ENCODE data around the gene MTA1. TPM values are rescaled to one million over a fixed set of nuclear protein-coding genes. Genes with fewer than 3 reads are reported as not detected.

The MTA1 gene
- polyA plus RNA-seq, 2 of the 4 experiments (the other 2 are of a cell fraction), result 46.8 to 86.7 TPM

GRCh38 chr14:105420101-105420973 lies 710 bp downstream of the MTA1 start:
- no peak for DNase-seq (ENCODE audit: low read depth in 1 of 2, low spot score in 1 of 2)
- FAIRE-seq, result no peak
- peak overlapping the region; percentile 94 for H3K4me2 ChIP-seq
- CTCF ChIA-PET, result interaction anchor here (0.9 to 3.1 kb wide), 4 partner anchors 14 to 70 kb away, joined by 3 to 9 read pairs (median 4); no protein-coding TSS in a partner anchor
- H3K27ac ChIP-seq, result peak overlapping the region; percentile 99 to 100
- WGBS (ENCODE audit: missing lambda C conversion rate), result 4% methylated on average over 18 of the region's 67 CpGs
- H3K9me3 ChIP-seq, result no peaks in the 10 kb centered on the region
- peak overlapping the region; percentile 97 for H3K4me3 ChIP-seq
- peaks cover 22% of the 10 kb centered on the region; the same call in 2 of the 3 replicates for H3K4me1 ChIP-seq
- no peak for ATAC-seq
- POLR2A ChIA-PET, result no interaction called here
- TF ChIP-seq MAX (IDR thresholded peaks at IDR 0.05), result peak; percentile 41; the same call in 1 of the 2 replicates
- no peak for TF ChIP-seq CBX8 (IDR thresholded peaks at IDR 0.05)
- TF ChIP-seq JUNB (IDR thresholded peaks at IDR 0.05), result no peak
- no peak for TF ChIP-seq SREBF2 (IDR thresholded peaks at IDR 0.05)
- no peak for TF ChIP-seq ESRRA (IDR thresholded peaks at IDR 0.05; ENCODE audit: borderline replicate concordance, low read length)

- CTCF ChIA-PET, result interaction anchor here (0.9 to 3.1 kb wide), 6 partner anchors 12 to 69 kb away, joined by 3 to 9 read pairs (median 3); no protein-coding TSS in a partner anchor
- Histone ChIP-seq H3K4me3 (peak overlapping the region; percentile 97), H3K4me2 (peak overlapping the region; percentile 94), H3K27ac (peak overlapping the region; percentile 99 to 100), H3K4me1 (peaks cover 19% of the 10 kb centered on the region; the same call in 2 of the 3 replicates), H3K9me3 (no peaks in the 10 kb centered on the region)
- WGBS (ENCODE audit: missing lambda C conversion rate), result 63% methylated on average over 7 of the region's 23 CpGs
- POLR2A ChIA-PET, result no interaction called here
- TF ChIP-seq JUNB (IDR thresholded peaks at IDR 0.05) (no peak), TP53 (CRISPR knock-in tag; IDR thresholded peaks at IDR 0.05) (no peak)
- ATAC-seq (peak in 1 of 2 experiments; percentile 14; a peak in 3 of 6 replicates), FAIRE-seq (no peak), DNase-seq (ENCODE audit: low read depth in 1 of 2, low spot score in 1 of 2) (no peak)
Measured at GRCh38 chr14:105420974-105421674, 1.5 kb downstream of the MTA1 start.

- Histone ChIP-seq H3K4me1 (peaks cover 19% of the 10 kb centered on the region; the same call in 2 of the 3 replicates), H3K4me2 (peak overlapping the region; percentile 94), H3K9me3 (no peaks in the 10 kb centered on the region), H3K27ac (peak overlapping the region in 1 of 2 experiments; percentile 100; a peak in 2 of 6 replicates), H3K4me3 (no peak overlapping the region)
- WGBS (ENCODE audit: missing lambda C conversion rate), result 84% methylated on average over 26 of the region's 32 CpGs
- POLR2A ChIA-PET, result no interaction called here
- ATAC-seq (no peak; a peak in 1 of 6 replicates), DNase-seq (ENCODE audit: low read depth in 1 of 2, low spot score in 1 of 2) (no peak), FAIRE-seq (no peak)
- CTCF ChIA-PET, result interaction anchor here (0.9 to 3.1 kb wide), 7 partner anchors 11 to 68 kb away, joined by 3 to 9 read pairs (median 3); no protein-coding TSS in a partner anchor
- TF ChIP-seq PHF8 (IDR thresholded peaks at IDR 0.05; ENCODE audit: borderline replicate concordance, low read depth), result no peak
- TF ChIP-seq ZC3H11A (IDR thresholded peaks at IDR 0.05), result no peak
- no peak for TF ChIP-seq EP300 (IDR thresholded peaks at IDR 0.05)
- no peak for TF ChIP-seq FOSL2 (IDR thresholded peaks at IDR 0.05)
- TF ChIP-seq FOSL2 (CRISPR knock-in tag; IDR thresholded peaks at IDR 0.05), result no peak
- TF ChIP-seq USF2 (IDR thresholded peaks at IDR 0.05), result no peak
- no peak for TF ChIP-seq CHD2 (IDR thresholded peaks at IDR 0.05; ENCODE audit: low read length, partially characterized antibody)
- no peak for TF ChIP-seq PBX3 (IDR thresholded peaks at IDR 0.05)
- TF ChIP-seq JUN (IDR thresholded peaks at IDR 0.05), result no peak
- TF ChIP-seq ZNF302 (CRISPR knock-in tag; IDR thresholded peaks at IDR 0.05), result no peak
- TF ChIP-seq POLR2A (IDR thresholded peaks at IDR 0.05; ENCODE audit: low read length), result no peak
- no peak for TF ChIP-seq HDAC2 (IDR thresholded peaks at IDR 0.05)
- no peak for TF ChIP-seq MAZ (IDR thresholded peaks at IDR 0.05; ENCODE audit: borderline replicate concordance, low read depth, low read length)
- no peak for TF ChIP-seq ZSCAN20 (CRISPR knock-in tag; IDR thresholded peaks at IDR 0.05)
- TF ChIP-seq MAFK (IDR thresholded peaks at IDR 0.05; ENCODE audit: partially characterized antibody), result no peak
- TF ChIP-seq NFE2L2 (conservative IDR thresholded peaks at IDR 0.05; ENCODE audit: low read length), result no peak
- no peak for TF ChIP-seq RAD21 (conservative IDR thresholded peaks at IDR 0.05 in 1 of 2, IDR thresholded peaks at IDR 0.05 in 1 of 2)
- TF ChIP-seq E2F6 (IDR thresholded peaks at IDR 0.05; ENCODE audit: borderline replicate concordance, low read depth), result no peak
- TF ChIP-seq HMGXB4 (CRISPR knock-in tag; IDR thresholded peaks at IDR 0.05; ENCODE audit: borderline replicate concordance), result no peak
- no peak for TF ChIP-seq HES2 (IDR thresholded peaks at IDR 0.05)
Measured at GRCh38 chr14:105421723-105422615, 2.3 kb downstream of the MTA1 start.
